AG08396 (cell line): ENCODE results near the gene UGT2A3.
"Not testable (repeated sequence)": the region's sequence is repeated elsewhere in the genome, so short reads cannot be mapped to it uniquely, and the experiment has no call there.

Source experiments
- DNase-seq: peaks from one replicate; pipeline ENCODE4 v3.0.0; 2012; ENCODE audit warnings: low spot score, mixed read lengths

The UGT2A3 gene

DNA sequence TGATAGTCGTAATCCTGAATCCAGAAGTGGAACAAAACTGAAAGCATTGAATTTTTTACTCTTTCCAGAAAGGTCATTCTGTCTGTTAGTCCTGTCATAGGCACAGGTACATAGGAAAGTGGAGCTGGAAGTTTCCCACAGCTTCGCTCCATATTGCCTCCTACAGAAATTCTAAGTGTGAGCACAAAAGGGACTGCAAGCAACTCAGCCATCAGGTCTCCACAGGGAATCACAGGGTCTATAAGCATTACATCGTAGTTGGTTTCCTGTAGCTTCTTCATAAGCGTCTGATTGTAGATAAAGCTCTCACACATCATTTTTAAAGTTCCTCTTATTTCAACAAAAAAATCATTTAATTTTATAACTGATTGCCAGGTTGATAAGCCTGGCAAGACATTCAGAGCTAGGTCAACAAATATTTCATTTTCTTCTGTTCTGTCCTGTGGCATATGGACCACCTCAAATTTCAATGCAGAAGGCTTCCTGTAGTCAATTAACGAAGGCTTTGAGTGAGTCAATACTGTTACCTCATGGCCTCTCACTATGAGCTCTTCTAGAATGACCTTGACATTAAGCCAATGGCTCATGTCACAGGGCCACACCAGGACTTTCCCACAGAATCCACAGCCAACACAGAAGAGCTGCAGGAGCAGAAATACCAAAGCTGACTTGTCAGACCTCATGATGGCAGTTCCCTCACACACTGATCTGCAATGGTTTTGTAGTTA, at the start of gene UGT2A3:
Gene UGT2A3 (minus strand): TSS at position 727 of the 728 bp plus-strand sequence. CDS start 44 bp downstream, at position 683.
- DNase-seq: no peak

DNA sequence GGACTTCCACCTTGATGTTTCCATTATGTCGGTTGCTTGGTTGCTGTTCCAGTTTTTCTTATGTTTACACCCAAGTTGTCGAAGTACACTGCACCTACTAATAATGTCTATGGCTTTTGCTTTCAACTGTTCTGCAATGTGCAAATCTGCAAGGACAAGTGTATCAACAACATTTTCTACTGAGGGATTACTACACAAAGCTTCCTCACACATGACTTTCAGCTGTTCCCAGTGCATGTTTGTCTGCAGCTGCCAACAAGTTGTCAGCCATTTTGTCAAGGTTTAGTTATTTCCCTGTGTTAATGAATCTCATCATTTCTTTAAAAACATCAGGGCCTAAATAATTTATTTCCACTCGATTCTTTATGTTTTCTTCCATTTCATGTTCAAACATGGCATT, 45.4 kb upstream of the UGT2A3 start:
- no peak for DNase-seq

DNA sequence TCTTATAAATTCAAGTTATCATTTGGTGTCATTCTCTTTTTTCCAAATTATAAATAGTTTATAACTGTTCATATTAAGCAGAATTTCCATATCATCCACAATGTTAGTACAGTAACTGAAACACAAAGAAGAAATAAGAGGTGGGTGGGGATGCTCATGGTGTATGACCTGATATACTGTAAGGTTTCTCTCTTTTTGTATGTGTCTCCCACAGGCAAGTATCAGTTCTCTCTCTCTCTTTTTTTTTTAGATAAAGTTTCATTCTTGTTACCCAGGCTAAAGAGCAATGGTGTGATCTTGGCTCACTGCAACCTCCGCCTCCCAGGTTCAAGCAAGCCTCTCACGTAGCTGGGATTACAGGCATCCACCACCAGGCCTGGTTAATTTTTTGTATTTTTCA, 43.7 kb upstream of the UGT2A3 start:
- DNase-seq: no peak

DNA sequence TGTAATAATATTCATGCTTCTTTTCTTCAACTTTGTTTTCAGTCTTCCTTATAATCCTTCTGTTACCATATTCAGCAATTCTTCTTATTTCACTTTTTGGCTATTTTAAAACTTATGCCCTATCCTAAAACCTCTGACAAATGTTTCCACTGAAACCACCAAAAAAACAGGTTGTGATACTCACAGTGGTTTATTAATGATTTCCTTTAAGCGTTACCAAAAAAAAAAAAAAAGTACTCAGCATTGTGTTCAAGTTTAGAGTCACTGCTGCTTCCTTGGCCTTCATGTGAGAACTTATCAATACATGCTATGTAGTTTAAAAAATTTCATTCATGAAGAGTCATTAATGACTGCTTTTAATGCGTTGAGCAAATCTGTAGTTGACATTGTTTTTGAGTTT, 35.4 kb upstream of the UGT2A3 start:
- no peak for DNase-seq

DNA sequence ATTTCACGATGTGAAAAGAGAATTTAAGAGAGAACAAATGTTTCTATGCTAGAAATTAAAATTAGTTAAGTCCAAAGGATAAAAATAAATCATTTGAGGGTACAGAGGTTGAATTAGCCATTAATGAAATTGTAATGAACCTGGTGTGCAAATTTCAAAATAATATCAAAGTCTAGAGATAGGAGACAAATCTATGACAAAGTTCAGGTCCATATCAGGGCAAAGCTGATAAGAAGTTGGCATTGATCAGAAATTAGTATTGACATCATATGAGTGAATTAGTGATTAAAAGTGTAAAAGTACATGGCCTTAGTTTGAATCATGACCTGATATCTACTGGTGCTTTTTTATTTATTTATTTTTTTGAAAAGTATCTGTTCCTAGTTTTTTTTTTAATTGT, 33.8 kb upstream of the UGT2A3 start:
- no peak for DNase-seq

DNA sequence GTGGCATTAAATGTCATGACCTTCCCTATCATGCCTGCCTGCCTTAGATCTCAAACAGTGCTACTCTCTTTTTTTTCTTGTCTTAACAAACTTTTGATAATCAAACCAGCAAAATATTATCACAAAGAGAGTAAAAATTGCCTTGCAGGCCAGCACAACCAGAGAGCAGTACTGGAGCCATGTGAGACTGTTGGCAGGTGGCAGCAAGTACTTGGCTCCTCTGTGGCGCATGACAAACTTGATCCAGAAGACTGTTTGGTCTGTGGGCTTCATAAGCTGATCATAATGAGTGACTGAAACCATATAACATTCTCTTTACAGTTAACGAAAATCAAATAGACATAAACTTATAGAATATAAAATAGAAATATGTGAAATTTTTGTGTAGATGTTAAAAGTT, 33.3 kb upstream of the UGT2A3 start:
- DNase-seq: no peak

DNA sequence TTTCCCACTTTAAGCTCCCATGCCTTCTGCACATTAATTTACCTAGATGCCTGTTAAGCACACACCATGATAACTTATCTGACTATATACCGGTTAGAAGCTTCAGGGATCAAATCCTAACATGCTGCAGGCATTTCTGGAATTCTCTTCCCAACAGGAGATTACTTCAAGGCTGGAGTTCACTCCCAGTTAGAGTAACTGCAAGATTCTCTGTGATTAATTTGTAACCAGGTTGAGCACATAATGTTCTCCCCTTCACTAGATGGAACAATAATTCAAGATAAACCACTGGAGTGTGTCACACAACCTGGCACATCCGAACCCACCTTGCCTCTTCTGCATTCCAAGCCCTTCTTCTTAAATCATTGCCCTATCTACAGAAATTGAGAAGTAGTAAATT, 11.8 kb upstream of the UGT2A3 start:
- no peak for DNase-seq

DNA sequence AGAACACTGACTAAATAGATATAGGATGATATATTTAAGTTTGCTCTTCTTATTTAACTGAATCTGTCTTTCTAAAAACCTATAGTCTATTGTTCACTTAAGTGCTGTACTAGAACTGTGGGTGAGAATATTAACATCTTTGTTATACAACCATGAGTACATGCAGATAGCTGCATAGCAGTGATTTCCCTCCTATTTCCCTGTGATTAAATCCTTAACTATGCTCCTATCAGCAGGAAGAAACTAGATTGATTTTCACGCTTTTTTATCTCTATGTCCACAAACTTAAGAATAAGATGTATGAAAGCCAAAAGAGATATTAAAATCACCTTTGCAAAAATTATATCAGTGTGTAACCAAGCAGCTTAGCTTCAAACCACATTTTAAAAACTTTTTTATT, 11.3 kb upstream of the UGT2A3 start:
- no peak for DNase-seq

DNA sequence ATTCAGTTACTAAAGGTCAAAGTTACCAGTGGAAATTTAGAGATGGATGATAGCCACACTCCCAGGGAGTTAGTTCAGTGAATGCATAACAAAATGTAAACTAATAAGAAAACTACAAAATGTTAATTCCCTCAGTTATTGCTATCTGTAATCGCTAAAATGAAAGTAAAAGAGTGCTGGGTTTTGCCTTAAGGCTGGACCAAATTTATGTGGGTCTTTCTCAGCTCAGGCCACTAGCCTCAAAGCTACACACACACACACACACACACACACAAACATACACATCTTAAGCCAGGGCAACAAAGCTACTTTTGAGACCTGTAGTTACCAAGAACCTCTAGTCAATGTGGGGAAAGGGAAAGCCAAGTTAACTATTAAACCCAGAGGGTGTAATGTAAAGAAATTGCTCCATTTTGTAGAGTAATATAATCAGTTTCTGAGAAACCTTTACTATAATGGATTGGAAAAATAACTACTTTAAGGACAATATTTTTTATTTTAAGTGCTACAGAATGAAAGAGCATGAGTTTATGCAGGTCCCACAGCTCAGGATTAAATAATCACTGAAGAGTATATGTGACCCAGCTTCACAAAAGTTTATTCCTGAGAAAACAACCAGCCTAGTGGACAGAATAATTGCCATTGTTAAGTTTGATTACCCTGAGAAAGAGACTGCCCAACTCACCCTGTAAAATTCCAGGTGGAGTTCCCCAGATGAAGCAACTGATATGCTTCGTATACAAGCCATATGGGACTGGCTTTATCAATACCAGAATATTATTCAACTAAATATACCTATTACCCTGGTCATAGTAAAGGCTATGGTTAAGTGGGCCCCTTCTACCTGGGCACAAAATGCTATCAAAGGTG, 8.9 kb upstream of the UGT2A3 start:
- no peak for DNase-seq

DNA sequence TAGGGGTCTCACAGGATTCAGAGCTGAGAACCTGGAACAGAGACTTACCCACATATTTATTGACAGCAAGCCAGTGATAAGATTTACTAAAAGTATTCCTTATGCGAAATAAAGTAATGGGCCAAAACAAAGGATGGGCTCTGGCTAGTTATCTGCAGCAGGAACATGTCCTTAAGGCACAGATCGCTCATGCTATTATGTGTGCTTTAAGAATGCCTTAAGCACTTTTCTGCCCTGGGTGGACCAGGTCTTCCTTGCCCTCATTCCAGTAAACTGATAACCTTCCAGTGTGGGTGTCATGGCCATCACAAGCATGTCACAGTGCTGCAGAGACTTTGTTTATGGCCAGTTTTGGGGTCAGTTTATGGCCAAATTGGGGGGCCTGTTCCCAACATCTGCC, 7.5 kb upstream of the UGT2A3 start:
- not testable (repeated sequence) for DNase-seq

DNA sequence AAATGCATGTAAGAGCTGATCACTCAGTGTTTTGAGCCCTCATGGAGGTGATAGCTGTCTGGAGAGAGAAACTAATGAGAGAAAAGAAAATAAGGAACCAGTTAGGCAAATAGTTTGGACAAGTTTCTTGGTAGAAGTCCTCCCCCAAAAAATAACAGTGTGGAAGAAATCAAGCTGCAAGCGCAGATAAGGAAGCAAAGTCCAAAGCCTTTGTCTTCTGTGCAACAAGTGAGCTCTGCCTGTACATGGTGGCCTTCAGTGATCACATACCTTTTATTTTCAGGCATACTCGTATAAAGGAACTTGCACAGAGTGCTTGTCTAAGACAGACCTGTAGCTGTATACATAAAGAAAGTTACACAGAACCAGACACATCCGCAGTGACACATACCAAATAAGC, 2.5 kb upstream of the UGT2A3 start:
- DNase-seq: no peak

DNA sequence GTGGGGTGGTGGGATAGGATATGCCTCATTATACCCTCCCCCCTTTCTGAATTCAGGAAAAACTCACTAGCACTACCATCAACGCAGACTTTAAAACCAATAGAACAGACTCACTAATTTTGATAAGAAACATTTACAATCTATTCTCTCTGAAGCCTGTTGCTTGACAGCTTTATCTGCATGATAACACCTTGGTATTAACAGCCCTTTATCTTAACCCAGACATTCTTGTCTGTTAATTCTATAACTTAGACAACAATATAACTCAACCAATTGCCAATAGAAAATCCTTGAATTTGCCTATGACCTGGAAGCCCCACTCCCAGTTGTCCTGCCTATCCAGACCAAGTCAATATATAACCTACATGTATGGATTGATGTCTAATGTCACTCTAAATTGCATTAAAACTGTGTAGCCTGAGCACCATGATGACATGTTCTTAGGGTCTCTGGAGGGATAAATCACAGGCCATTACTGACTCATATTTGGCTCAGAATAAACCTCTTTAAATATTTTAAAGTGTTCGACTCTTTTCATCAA, 1.5 kb upstream of the UGT2A3 start:
- DNase-seq: no peak

DNA sequence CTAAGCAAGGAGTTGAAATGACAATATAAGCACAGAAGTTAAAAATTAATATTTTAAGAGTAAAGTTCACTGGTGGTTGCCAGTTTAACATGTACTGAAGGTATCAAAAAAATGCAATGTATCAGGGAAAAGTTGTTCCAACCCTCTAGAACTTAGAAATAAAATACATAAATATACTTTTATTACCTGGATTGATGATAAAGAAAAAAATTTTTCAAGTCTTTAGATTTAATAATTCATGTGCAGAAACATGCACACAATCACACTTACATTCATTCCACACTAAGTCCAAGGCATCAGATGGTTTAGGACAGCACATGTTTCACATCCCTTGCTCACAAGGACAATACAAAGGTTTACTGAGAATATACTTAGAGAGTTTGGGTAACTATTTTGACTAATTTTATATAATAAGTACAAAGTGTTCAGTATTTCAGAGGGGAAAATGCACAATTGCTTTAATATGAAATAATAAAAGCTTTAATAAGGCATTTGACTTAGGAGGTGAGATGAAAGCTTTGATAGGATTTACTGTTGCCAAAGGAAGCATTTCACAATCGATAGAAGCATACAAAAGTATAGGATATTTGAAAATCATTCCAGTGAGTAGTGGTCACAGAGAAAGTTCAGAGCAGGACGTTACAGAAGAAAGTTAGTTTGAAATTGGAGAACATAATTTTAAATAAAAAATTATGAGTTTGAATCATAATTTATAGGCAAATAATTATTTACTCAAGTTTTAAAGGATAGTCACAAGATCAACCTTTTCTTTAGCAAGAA, 392 bp upstream of the UGT2A3 start:
- DNase-seq: no peak

DNA sequence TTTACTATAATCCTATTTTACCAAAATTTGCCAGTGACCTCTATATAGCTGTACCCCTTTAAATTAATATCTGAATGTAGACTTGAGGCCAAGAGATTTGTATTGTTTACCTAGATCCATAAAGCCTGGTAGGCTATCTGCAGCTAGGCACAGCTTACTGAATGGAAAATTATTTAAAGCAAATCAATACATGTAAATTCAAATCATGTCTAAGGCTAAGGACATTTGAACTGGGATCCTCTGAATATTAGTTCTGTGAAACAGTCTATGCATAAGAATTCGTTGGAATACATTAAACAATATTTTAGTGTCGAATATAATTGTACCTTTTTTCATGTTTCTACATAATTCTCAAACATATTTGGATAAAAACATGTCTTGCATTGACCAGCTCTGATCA, 1.6 kb downstream of the UGT2A3 start:
- no peak for DNase-seq

DNA sequence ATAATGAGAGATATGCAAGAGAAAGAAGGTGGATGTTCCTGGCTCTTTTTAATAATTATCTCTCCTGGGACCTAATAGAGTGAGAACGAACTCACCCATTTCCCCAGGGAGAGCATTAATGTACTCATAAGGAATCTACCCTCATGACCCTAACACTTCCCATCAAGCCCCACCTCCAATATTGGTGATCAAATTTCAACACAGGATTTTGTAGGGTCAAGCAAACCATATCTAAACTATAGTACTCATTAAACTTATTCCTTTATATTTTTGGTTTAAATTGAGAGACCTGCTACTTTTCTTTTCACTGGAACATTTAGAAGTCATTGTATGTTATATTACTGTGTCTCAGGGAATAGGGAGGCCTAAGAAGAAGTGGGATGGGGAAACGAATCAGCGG, 2.6 kb downstream of the UGT2A3 start:
- no peak for DNase-seq

DNA sequence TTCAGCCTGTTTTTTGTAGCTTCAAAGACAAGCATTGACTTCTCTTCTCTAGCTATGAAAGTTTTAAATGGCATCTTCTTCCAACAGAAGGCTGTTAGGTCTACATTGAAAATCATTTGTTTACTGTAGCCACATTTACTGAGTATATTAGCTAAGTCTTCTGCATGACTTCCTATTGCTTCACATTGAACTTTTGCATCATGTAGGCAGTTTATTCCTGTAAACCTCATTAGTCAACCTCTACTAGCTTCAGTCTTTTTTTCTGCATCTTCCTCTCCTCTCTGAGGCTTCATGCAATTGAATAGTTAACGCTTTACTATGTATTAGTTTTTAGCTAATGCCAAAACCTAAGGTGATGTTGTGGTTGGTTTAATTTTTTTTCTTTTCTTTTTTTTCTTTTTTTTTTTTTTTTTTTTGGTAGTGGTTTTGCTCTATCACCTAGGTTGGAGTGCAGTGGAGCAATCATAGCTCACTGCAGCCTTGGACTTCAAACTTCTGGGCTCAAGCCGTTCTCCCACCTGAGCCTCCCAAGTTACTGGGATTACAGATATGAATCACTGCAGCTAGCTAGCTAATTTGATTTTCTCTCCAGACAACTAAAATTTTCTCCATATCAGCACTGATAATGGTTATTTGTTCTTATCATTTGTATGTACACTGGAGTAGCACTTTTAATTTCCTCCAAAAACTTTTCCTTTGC, 3.4 kb downstream of the UGT2A3 start:
- no peak for DNase-seq

DNA sequence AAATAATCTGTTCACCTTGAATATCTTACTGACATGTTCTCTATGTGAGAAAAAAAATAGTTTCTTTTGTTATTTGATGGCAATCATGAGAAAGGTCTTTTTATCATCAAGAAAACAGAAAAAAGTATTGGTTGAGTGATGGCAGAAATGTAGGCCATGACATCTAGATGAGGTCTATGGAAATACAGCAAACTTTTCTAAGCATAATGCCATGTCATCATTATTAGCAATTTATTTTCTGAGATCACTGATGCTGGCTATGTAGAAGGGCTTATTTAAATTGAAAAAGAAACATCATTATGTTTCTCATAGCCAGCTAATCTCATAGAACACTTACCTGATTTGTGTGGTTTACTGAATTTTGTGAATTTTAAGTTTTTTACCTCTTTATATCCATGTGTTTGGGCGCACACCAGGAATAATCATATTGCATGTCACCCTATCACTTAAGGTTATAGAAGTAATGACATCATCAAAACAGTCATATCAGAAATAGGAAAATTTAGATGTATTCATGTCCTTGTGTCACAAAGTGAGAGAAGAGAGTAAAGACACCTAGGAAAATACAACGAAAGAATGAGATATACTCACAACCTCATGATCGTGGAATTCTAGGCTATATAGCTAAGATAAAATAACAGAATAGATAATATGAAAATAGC, 22.4 kb downstream of the UGT2A3 start:
- DNase-seq: no peak

DNA sequence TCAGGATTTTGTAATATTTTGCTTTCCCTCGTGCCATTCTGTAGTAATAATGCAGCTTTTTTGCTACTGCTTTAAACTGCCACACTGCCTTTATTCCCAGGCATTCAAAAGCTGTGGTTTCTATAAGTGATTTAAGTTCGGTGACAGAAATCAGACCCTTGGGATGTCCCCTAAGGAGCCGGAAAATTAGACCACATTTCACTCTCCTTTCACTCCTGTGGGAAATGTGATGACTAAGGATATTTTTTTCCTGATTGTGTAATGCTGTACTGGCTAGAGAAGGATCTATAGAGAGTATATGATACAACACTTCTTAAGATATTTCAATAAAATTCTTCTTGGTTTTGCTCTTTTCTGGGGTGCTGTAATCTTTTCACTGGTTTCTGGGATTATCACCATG, 24.4 kb downstream of the UGT2A3 start:
- no peak for DNase-seq

DNA sequence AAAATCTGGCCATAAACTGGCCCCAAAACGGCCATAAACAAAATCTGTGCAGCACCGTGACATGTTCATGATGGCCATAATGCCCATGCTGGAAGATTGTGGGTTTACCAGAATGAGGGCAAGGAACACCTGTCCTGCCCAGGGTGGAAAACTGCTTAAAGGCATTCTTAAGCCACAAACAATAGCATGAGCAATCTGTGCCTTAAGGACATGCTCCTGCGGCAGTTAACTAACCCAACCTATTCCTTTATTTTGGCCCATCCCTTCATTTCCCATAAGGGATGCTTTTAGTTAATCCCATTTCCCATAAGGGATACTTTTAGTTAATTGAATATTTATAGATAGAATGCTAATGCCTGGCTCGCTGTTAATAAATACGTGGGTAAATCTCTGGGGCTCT, 29.4 kb downstream of the UGT2A3 start:
- DNase-seq: not testable (repeated sequence)

DNA sequence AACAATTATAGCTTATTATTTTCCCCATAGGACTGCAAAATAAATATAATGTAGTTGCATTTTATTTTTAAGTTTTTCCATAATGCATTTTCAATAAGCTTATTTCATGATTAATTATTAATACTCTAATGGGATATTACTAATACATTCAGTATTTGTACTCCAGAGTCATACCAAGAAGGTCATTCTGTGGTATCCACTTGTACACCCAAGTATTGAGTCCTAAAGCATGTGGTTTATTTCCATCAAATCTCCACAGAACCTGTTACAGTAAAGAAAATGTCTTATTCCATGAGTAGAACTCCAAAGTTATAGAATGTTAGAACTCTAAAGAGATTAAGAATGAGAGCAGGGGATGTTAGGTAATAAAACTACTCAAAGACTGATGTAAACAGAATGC, 30.6 kb downstream of the UGT2A3 start:
- DNase-seq: no peak

DNA sequence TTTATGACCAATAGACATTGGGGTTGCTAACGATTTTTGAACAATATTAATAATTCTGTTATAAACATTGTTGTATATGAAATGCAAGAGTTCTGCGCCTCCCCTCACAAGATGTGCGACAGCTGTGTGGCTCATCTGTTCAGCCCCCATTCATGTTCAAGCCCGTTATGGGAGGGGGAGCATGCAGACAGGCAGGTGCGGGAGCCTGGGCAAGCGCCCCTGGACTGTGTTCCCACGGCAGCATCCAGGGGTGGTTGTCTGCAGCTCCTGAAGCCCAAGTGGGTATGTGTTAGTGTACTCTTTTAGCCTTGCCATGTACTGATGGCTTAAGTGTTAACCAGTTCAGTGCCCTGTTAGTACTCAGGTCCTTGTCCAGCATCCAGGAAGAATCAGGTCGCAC, 34.6 kb downstream of the UGT2A3 start:
- no peak for DNase-seq
